GM10266 (cell line): ENCODE results near the gene SUPT3H.

ENCODE experiments used
- DNase-seq: peaks from one replicate; pipeline ENCODE4 v3.0.0; 2012; ENCODE audit errors: extremely low spot score
- CTCF ChIP-seq: IDR thresholded peaks from 2 replicates; pipeline ENCODE4 v1.5.1; 2012; ENCODE audit warnings: mild to moderate bottlenecking, low read depth; ENCODE audit not compliant: control insufficient read depth, insufficient read depth; ENCODE audit errors: missing control alignments

SUPT3H gene

GRCh38 chr6:45212976-45213375 lies 164.8 kb downstream of the SUPT3H start:
- no peak for DNase-seq

GRCh38 chr6:45209762-45210161 lies 168.0 kb downstream of the SUPT3H start:
- no peak for TF ChIP-seq CTCF
- no peak for DNase-seq

More at GRCh38 chr6:45212976-45213375, 164.8 kb downstream of the SUPT3H start:
- TF ChIP-seq CTCF, result no peak

- DNase-seq, result no peak
- no peak for TF ChIP-seq CTCF
These were observed 170.8 kb downstream of the SUPT3H start for GRCh38 chr6:45206793-45207492.

GRCh38 chr6:45201484-45201883 lies 176.2 kb downstream of the SUPT3H start:
- TF ChIP-seq CTCF, result no peak
- DNase-seq, result no peak

- TF ChIP-seq CTCF, result no peak
- DNase-seq, result no peak
These were observed 177.2 kb downstream of the SUPT3H start for GRCh38 chr6:45200510-45200909.

GRCh38 chr6:45199554-45199953 lies 178.2 kb downstream of the SUPT3H start:
- no peak for DNase-seq
- TF ChIP-seq CTCF, result no peak

GRCh38 chr6:45196121-45196520 lies 181.6 kb downstream of the SUPT3H start:
- DNase-seq, result no peak
- no peak for TF ChIP-seq CTCF
